ENCODE measurements around the gene ZBTB17.

- TF ChIP-seq POLR2A (IDR thresholded peaks at IDR 0.05; ENCODE audit: low read depth, low read length) (no peak), POLR2AphosphoS5 (IDR thresholded peaks at IDR 0.05; ENCODE audit: low read depth, low read length) (no peak), POU2F2 (IDR thresholded peaks at IDR 0.05; ENCODE audit: low read depth, low read length) (no peak)
Measured at GRCh38 chr1:16021681-16022080, 45.8 kb upstream of the ZBTB17 start, which contains the start of gene CLCNKA.
